GM21737 (cell line): ENCODE results near the gene EEF1A1.
"Not testable (repeated sequence)": the region's sequence is repeated elsewhere in the genome, so short reads cannot be mapped to it uniquely, and the experiment has no call there.

Experiments
- ATAC-seq: cut with Tn5 transposase; IDR thresholded peaks from one replicate; pipeline ENCODE4 v1.9.1; 2021; ENCODE audit warnings: mild to moderate bottlenecking, moderate library complexity; ENCODE audit not compliant: unreplicated experiment

The EEF1A1 gene

DNA sequence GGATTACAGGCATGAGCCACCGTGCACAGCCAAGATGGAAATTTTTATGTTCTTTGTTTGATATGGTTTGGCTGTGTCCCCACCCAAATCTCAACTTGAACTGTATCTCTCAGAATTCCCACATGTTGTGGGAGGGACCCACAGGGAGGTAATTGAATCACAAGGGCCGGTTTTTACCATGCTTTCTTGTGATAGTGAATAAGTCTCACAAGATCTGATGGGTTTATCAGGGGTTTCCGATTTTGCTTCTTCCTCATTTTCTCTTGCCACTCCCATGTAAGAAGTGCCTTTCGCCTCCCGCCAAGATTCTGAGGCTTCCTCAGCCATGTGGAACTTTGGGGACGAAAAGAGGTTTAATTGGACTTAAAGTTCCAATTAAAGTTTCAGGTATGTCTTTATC, 14.6 kb downstream of the EEF1A1 start:
- no peak for ATAC-seq

DNA sequence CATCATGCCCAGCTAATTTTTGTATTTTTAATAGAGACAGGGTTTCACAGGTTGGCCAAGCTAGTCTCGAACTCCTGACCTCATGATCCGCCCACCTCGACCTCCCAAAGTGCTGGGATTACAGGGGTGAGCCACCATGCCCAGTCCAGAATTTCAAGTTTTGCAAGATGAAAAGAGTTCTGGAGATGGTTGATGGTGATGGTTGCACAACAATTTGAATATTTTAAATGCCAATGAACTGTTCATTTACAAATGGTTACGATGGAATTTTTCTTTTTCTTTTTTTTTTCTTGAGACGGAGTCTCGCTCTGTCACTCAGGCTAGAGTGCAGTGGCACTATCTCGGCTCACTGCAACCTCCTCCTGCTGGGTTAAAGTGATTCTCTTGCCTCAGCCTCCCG, 15.1 kb downstream of the EEF1A1 start:
- not testable (repeated sequence) for ATAC-seq

DNA sequence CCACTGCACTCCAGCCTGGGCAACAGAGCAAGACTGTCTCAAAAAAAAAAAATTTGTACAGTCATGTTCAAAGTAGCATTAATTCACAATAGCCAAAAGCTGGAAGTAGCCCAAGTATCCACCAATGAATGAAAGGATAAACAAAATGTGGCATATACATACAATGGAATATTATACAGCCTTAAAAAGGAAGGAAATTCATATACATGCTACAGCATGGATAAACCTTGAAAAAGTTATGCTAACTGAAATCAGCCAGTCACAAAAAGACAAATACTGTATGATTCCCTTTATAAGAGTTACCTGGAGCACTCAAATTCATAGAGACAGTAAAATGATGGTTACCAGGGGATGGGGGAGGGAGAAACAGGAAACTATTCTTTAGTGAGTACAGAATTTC, 15.7 kb downstream of the EEF1A1 start:
- ATAC-seq = no peak

DNA sequence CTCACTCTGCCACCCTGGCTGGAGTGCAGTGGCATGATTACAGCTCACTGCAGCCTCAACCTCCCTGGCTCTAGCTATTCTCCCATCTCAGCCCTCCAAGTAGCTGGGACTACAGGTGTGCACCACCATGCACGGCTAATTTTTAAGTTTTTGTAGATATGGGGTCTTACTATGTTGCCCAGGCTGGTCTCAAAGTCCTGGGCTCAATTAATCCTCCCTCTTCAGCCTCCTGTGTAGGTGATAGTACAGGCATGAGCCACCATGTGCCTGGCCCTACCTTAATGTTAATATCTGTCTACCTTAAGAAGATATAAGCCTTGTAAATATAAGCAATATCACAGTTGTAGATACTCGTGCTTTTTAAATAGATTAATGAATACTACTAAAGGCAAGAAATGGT, 16.7 kb downstream of the EEF1A1 start:
- no peak for ATAC-seq

DNA sequence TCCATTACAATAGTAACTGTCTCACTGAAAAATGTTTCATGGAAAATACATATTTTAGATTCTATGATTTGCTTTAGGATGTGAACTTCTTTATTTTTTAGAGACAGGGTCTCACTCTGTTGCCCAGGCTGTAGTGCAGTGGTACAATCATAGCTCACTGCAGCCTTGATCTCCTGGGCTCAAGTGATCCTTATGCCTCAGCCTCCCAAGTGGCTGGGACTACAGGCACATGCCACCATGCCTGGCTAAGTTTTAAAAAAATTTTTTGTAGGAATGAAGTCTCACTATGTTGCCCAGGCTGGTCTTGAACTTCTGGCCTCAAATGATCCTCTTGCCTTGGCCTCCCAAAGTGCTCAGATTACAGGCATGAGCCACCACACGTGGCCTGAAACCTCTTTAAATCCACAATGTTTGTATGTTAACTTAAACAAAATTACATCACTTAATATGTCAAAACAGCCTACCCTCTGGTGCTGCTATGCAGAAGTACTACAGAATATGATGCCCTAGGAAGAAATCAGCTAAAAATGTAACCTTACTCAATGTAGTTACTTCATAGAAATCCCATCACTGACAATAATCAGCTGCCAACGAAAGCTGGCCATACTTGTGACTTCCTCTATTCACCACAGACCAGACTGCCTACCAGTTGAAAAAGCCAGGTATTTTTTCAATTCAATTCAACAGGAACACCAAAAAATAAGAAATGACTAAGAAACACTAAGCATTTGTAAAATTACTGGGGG, 17.6 kb downstream of the EEF1A1 start:
- no peak for ATAC-seq

DNA sequence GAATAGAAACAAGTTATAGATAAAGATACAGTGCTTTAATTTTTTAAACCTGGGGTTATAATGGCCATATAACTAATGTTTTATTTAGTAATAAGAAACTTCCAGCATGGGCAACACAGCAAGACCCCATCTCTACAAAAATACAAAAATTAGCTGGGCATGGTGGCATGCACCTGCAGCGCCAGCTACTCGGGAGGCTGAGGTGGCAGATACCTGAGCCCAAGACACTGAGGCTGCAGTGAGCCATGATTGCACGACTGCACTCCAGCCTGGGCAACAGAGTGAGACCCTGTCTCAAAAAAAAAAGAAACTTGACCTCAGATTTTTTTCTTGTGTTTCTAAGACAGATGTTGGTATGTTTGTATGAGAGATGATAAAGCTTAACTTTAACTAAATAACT, 22.9 kb downstream of the EEF1A1 start:
- ATAC-seq = no peak

DNA sequence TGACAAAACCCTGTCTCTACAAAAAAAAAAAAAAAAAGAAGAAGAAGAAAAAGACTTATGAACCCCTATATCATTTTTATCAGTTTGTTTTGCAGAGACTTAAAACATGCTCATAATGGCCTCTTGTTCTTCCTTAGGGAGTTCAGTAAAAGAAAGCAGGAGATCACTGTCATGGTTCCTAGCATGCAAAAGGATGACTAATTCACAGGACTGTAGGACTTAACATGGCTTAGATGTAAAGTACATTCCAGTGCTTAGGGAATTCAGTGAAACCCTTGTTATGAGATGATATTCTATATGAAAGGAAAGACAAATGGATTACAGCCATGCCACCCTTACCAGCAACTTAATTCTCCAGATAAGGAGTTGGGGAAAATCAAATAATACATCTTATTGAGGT, 29.5 kb downstream of the EEF1A1 start:
- no peak for ATAC-seq

DNA sequence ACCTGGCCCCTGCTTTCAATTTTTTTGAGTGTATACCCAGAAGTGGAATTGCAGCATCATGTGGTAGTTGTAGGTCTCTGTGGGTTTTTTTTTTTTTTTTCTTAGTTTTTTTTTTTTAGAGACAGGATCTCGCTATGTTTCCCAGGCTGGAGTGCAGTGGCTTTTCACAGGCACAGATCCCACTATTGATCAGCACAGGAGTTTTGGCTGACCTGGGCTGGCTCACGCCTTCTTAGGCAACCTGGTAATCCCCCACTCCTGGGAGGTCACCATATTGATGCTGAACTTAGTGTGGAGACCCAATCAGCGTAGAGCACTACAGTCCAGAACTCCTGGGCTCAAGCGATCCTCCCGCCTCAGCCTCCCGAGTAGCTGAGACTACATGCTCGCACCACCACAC, 33.4 kb downstream of the EEF1A1 start:
- ATAC-seq = no peak

DNA sequence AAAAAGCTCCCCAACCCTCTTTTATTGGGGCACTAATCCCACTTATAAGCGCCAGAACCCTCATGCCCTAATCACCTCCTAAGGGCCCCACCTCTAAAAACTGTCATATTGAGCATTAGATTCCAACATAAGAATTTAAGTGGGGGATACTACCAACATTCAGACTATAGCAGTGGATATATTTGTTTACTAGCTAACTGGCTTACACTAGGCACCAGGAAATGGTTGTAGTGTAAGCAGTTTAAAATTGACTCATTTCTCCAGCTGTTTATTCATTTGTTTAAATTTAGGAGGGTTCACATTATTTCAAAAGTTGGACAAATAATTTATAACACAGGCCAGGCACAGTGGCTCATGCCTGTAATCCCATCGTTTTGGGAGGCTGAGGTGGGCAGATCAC, 36.4 kb downstream of the EEF1A1 start:
- no peak for ATAC-seq

DNA sequence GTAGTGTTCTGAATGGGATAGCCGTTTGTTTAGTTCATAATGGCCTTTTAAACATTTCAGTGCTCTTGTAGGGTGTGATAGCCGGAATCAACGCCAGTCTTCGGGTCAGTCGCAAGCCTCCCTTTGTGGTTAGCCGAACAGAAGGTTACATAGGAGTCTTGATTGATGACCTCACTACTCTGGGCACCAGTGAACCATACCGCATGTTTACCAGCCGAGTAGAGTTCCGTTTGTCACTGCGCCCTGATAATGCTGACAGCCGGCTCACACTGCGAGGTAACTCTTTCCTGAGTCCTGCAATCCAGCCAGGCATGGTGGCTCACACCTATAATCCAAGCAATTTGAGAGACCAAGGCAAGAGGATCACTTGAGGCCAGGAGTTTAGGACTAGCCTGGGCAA, 38.9 kb downstream of the EEF1A1 start:
- no peak for ATAC-seq

DNA sequence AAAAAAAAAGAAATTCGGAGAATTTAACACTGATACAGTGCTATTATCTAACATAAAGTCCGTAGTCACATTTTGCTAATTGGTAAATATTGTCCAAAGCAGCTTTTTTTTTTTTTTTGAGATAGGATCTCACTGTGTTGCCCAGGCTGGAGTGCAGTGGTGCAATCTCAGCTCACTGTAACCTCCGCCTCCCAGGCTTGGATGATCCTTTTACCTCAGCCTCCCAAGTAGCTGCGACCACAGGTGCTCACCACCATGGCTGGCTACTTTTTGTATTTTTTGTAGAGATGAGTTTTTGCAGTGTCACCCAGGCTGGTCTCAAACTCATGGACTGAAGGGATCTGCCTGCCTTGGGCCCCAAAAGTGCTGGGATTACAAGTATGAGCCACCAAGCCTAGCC, 43.4 kb downstream of the EEF1A1 start:
- ATAC-seq = no peak

DNA sequence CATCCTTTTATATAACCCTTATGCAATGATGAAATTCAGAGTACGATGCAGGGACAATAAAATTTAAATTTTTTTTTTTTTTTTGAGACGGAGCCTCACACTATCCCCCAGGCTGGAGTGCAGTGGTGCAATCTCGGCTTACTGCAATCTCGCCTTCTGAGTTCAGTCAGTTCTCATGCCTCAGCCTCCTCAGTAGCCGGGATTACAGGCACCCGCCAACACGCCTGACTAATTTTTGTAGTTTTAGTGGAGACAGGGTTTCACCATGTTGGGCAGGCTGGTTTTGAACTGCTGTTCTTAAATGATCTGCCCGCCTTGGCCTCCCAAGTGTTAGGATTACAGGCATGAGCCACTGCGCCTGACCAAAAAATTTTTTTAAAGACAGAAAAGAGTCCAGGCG, 44.1 kb downstream of the EEF1A1 start:
- no peak for ATAC-seq

DNA sequence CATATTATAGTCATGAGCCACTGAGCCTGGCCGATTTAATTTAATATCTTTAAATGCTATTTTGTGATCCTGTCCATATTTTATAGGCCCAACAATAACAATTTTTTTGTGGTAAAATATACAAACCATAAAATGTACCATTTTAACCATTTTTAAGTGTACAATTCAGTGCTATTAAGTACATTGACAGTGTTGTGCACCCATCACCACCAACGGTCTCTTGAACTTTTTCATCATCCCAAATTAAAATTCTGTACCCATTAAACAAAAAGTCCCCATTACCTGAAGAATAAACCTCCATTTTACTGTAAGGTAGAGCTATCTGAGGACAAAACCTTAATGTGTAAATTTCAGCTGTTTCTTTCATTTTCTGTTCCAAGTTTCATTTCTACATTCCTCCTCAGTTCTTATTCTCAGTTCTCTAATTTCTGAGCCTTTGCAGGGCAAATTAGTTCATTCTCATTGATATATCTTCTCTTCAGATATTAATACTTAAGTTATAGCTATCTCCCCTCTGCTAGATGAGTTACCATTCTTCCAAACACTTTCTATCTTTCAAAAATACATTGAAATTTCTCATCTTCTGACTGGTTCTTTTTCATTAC, 49.0 kb downstream of the EEF1A1 start:
- ATAC-seq = peak; percentile 86
